Activated CD4-positive, alpha-beta T cell treated with anti-CD3 and anti-CD28 coated beads, Interleukin-2, amount 10 ng/mL, durations not matched to agents 7 days and 5 days (primary cell): ENCODE measurements around the gene SS18L1. TPM values are rescaled to one million over a fixed set of nuclear protein-coding genes. Genes with fewer than 3 reads are reported as not detected.

Experiments used
- CTCF ChIA-PET: fragments of 350-600 bp; sonication (Branson Sonifier 250); formaldehyde crosslinking; loops from one replicate; lab custom pipeline; 2021; ENCODE audit warnings: antibody characterized with exemption; lab: Charles Lee
- POLR2A ChIA-PET: fragments of 350-600 bp; sonication (Branson Sonifier 250); formaldehyde crosslinking; loops from one replicate; lab custom pipeline; 2021; ENCODE audit warnings: antibody characterized with exemption; lab: Charles Lee
- DNase-seq: peaks from one replicate; pipeline ENCODE4 v3.0.0-alpha.2; 2020
- H3K27ac Mint-ChIP-seq: one replicate; pipeline ENCODE4 v1.8.0; 2021; ENCODE audit warnings: mild to moderate bottlenecking, moderate library complexity, mixed read lengths
- H3K27me3 Mint-ChIP-seq: one replicate; pipeline ENCODE4 v1.8.0; 2021; ENCODE audit warnings: mixed read lengths
- H3K36me3 Mint-ChIP-seq: one replicate; pipeline ENCODE4 v1.8.0; 2021; ENCODE audit warnings: low read depth, mixed read lengths
- H3K4me1 Mint-ChIP-seq: one replicate; pipeline ENCODE4 v1.8.0; 2021; ENCODE audit warnings: mixed read lengths
- H3K4me3 Mint-ChIP-seq: one replicate; pipeline ENCODE4 v1.8.0; 2021; ENCODE audit warnings: mild to moderate bottlenecking, moderate library complexity, mixed read lengths
- H3K9me3 Mint-ChIP-seq: one replicate; pipeline ENCODE4 v1.8.0; 2021; ENCODE audit warnings: mixed read lengths
- total RNA-seq, 2 experiments: library from RNA; stranded (reverse); gene quantifications; one replicate each; pipeline ENCODE4 v1.2.3, GENCODE V29; 2021

The SS18L1 gene
- total RNA-seq, 2 experiments from 2014 or later = 17.3 to 19.7 TPM

DNA sequence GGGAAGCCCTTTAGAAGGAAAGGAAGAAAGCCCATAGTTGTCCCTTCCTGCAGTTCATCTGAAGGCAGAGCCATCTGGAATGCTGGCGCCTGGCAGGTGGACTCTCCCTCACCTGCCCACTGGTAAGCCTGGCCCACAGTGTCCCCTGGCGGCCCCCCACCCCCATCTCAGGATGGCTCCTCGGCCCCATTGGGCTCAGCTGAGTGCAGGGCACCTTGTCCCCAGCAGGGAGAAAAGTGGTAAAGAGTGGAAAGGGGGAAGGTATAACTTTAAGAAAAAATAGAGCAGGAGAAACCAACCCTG is 12.6 kb downstream of the SS18L1 start:
- Mint-ChIP-seq H3K27ac (no peak overlapping the region), H3K4me3 (no peak overlapping the region), H3K9me3 (peaks cover 16% of the 10 kb centered on the region), H3K4me1 (peaks cover 10% of the 10 kb centered on the region), H3K36me3 (peaks cover 36% of the 10 kb centered on the region), H3K27me3 (no peaks in the 10 kb centered on the region)
- no peak for DNase-seq
- POLR2A ChIA-PET = no interaction called here
- CTCF ChIA-PET = interaction anchor here (1.2 kb wide), 1 partner anchor 145 kb away, joined by 7 read pairs; no protein-coding TSS in a partner anchor

DNA sequence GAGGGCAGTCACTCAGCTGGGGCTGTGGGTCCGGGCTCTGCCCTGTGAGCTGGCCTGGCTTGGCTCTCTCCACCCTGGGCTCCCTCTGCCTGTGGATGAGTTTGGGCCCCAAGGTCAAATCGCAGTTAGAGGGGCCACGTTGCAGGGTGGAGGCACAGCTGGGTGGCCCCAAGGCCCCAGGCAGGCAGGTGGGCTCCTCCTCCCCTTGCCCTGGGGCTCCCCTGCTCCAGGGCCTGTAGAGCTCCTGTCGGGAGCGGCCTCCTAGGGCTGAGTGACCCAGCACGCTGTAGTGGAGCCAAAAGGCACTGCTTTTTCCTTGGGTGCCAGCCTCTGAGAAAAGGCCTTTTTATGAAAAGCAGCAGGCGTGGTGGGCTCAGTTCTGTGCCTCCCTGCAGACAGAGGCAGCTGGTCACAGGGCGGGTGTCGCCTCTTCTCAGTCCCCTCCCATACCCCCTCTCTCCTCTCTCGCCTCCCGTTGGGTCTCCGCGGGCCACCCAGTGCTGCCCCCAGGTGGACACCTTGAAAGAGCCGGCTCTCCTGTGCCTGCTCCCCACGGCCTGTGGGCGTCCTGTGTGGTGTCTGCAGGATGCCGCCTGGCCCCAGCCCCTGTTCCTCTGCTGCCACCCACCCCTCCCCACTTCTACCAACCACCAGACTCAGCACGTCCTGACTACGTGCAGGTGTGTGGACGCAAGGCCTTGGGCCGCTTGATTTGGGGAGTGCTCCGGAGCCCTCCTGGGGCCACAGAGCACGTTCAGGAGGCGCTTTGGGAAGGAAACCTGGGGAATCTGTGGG is 13.2 kb downstream of the SS18L1 start:
- Mint-ChIP-seq H3K9me3 (peaks cover 16% of the 10 kb centered on the region), H3K36me3 (peaks cover 36% of the 10 kb centered on the region), H3K27ac (no peak overlapping the region), H3K27me3 (no peaks in the 10 kb centered on the region), H3K4me1 (peaks cover 10% of the 10 kb centered on the region), H3K4me3 (no peak overlapping the region)
- ChIA-PET POLR2A (no interaction called here), CTCF (interaction anchor here (0.8 to 1.5 kb wide), 3 partner anchors 11 to 146 kb away, joined by 3 to 7 read pairs (median 3); no protein-coding TSS in a partner anchor)
- peak; percentile 75 for DNase-seq

DNA sequence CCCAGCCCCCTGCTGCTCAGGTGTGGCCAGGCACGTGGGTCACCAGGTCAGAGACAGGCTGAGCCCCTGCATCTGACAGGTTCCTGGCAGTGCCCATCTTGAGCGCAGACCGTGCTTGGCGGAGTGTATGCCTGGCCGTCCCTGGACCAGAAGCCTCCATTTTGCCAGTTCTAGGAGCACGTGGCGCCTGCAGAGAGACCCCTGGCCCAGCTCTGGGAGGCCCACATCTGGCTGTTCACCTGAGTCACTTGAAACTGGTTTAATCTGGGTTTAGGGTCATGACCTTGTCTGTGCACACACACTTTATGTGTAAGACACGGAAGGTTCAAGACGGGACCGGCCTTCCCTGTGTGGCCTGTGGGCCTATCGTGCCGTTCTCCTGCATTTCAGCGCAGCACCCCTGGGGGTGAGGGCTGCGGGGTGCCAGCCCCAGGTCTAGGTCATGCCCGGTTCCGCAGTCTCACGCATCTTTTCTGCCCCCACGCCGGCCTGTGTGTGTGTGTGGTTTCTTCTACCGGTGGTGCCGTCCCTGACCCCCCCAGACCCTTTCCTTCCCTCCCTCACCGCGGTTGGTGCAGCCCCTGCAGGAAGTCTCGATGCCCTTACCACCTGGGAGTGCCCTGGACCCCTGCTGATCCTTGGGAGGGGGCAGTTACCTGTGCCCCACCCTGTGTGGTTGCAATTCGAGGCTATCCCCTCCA is 14.0 kb downstream of the SS18L1 start:
- Mint-ChIP-seq H3K9me3 (peaks cover 14% of the 10 kb centered on the region), H3K27ac (no peak overlapping the region), H3K4me1 (peaks cover 10% of the 10 kb centered on the region), H3K36me3 (peaks cover 29% of the 10 kb centered on the region), H3K27me3 (no peaks in the 10 kb centered on the region), H3K4me3 (no peak overlapping the region)
- POLR2A ChIA-PET = no interaction called here
- no peak for DNase-seq
- CTCF ChIA-PET = interaction anchor here (0.8 to 1.5 kb wide), 3 partner anchors 10 to 147 kb away, joined by 3 to 7 read pairs (median 3); no protein-coding TSS in a partner anchor

DNA sequence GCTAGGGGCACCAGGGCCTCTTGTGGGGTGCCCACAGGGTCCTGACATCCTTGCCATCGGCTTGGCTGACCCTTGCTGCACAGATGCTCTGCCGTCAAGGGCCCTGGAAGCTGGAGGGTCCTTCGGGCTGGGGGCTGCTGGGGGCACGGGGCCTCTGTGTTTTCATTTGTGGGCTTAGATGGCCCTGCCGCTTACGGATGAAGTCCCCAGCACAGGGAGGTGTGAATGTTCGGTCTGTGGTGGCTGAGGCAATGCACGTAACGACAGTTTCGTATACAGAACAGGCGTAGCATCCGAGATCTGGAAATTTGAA is 14.5 kb downstream of the SS18L1 start:
- peaks cover 24% of the 10 kb centered on the region for H3K36me3 Mint-ChIP-seq

DNA sequence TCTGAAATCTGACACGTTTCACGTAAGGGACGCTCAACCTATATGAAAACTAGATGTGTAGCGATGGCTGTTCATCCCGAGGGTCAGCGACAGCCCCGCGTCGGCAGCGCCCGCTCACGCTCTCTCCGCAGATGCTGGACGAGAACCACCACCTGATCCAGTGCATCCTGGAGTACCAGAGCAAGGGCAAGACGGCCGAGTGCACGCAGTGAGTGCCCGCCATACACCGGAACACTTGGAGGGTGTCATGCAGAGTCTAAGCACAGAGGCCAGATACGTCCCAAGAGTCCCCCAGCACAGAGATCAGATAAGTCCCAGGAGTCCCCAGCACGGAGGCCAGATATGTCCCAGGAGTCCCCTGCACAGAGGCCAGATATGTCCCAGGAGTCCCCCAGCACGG is 15.0 kb downstream of the SS18L1 start:
- Mint-ChIP-seq H3K36me3 (peaks cover 21% of the 10 kb centered on the region), H3K9me3 (peaks cover 5% of the 10 kb centered on the region), H3K27ac (no peak overlapping the region), H3K4me3 (no peak overlapping the region), H3K27me3 (no peaks in the 10 kb centered on the region), H3K4me1 (peaks cover 10% of the 10 kb centered on the region)
- POLR2A ChIA-PET = no interaction called here
- no peak for DNase-seq
- CTCF ChIA-PET = interaction anchor here (1.5 kb wide), 1 partner anchor 9 kb away, joined by 3 read pairs; no protein-coding TSS in a partner anchor

More for the DNA sequence above, 14.5 kb downstream of the SS18L1 start:
- no peak for DNase-seq
- POLR2A ChIA-PET = no interaction called here
- no peaks in the 10 kb centered on the region for H3K27me3 Mint-ChIP-seq
- H3K27ac Mint-ChIP-seq = no peak overlapping the region
- CTCF ChIA-PET = interaction anchor here (1.5 kb wide), 1 partner anchor 9 kb away, joined by 3 read pairs; no protein-coding TSS in a partner anchor
- peaks cover 10% of the 10 kb centered on the region for H3K4me1 Mint-ChIP-seq
- H3K4me3 Mint-ChIP-seq = no peak overlapping the region
- H3K9me3 Mint-ChIP-seq = peaks cover 9% of the 10 kb centered on the region

DNA sequence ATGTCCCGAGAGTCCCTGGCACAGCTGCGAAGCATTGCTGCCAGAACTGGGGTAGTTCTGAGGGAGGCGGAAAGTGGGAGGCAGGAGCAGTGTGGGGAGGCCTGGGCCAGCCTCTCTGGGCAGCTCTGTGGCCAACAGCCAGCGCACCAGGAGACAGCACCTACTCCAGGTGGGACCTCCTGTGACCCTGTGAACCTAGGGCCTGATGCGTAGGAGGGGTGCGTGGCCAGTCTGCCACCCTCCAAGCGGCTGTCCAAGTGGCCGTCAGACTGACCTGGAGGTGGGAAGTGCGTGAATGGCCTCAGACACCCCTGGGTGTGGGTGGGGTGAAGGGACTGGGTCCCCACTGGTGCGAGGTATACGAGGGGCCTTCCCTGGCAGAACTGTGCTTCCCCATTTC is 15.5 kb downstream of the SS18L1 start:
- DNase-seq = no peak
- Mint-ChIP-seq H3K36me3 (peaks cover 16% of the 10 kb centered on the region), H3K9me3 (no peaks in the 10 kb centered on the region), H3K27me3 (no peaks in the 10 kb centered on the region), H3K27ac (no peak overlapping the region), H3K4me1 (peaks cover 10% of the 10 kb centered on the region), H3K4me3 (no peak overlapping the region)
- ChIA-PET CTCF (no interaction called here), POLR2A (no interaction called here)

DNA sequence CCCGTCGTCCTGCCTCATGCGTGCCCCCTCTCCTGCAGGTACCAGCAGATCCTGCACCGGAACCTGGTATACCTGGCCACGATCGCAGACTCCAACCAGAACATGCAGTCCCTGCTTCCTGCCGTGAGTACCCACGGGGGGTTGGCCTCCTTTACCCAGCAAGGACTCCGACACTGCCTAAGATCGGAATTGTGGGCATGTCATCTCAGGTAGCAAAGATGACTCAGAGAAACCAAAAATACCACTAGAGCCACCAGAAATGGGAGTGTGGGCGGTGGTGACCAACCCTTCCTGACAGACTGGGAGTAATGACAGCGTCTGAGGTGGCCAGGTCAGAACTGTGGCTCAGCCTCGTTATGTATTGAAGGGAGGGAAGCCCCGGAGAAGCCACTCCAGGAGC is 16.3 kb downstream of the SS18L1 start:
- Mint-ChIP-seq H3K4me1 (peaks cover 10% of the 10 kb centered on the region), H3K27me3 (no peaks in the 10 kb centered on the region), H3K9me3 (no peaks in the 10 kb centered on the region), H3K27ac (no peak overlapping the region), H3K36me3 (peaks cover 8% of the 10 kb centered on the region), H3K4me3 (no peak overlapping the region)
- DNase-seq = peak; percentile 36
- ChIA-PET POLR2A (no interaction called here), CTCF (no interaction called here)

DNA sequence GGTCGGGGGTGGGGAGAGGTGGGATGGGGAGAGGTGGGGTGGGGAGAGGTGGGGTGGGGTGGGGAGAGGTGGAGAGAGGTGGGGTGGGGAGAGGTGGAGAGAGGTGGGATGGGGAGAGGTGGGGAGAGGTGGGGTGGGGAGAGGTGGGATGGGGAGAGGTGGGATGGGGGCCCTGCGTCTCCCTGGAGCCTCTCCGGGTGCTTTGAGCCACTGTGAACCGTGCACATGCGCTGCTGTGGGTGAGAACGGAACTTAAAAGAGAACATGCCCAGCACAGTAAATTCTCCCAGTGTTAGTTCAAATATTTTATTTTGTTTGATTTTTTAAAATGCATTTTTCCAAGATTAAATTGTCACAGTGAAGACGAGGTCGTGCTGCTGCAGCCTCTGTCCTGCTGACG is 16.7 kb downstream of the SS18L1 start:
- Mint-ChIP-seq H3K27ac (no peak overlapping the region), H3K9me3 (no peaks in the 10 kb centered on the region), H3K27me3 (no peaks in the 10 kb centered on the region), H3K4me1 (peaks cover 10% of the 10 kb centered on the region), H3K36me3 (peaks cover 8% of the 10 kb centered on the region), H3K4me3 (no peak overlapping the region)
- DNase-seq = no peak
- POLR2A ChIA-PET = no interaction called here
- CTCF ChIA-PET = no interaction called here

DNA sequence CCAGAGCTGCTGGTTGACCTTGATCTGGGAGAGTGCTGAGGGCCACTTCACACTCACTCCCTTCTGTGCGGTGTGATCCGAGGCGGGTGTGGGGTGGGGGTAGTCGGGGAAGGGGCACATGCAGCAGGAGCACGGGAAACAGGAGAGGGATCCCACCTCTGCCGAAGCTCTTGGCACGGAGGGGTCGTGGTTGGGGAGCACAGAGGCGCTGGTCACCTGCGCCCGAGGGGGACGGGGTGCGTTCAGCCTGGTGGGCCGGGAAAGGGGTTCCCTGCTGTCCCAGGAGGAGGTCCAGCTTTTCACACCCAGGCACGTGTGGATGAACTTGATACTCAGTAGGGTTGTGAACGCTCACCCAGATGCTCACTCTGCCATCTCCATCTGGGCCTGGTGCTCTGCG is 17.3 kb downstream of the SS18L1 start:
- ChIA-PET POLR2A (no interaction called here), CTCF (no interaction called here)
- no peaks in the 10 kb centered on the region for H3K9me3 Mint-ChIP-seq
- H3K27me3 Mint-ChIP-seq = no peaks in the 10 kb centered on the region
- peaks cover 10% of the 10 kb centered on the region for H3K4me1 Mint-ChIP-seq
- peaks cover 5% of the 10 kb centered on the region for H3K36me3 Mint-ChIP-seq
- no peak for DNase-seq
- H3K27ac Mint-ChIP-seq = no peak overlapping the region
- H3K4me3 Mint-ChIP-seq = no peak overlapping the region

DNA sequence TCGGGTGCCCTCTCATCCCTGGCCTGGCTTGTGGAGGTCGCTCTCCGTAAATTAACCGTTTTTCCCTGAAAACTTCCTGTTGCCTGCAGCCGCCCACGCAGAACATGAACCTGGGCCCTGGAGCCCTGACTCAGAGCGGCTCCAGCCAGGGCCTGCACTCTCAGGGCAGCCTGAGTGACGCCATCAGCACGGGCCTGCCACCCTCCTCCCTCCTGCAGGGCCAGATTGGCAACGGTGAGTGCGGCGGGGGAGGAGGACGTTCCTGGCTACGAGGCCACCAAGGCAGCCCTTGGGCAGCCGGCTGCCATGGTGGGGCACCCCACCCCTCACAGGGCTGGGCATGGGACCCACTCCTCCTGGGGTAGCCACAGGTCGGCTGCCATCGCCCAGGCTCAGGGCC is 17.8 kb downstream of the SS18L1 start:
- DNase-seq = no peak
- ChIA-PET CTCF (no interaction called here), POLR2A (no interaction called here)
- peaks cover 3% of the 10 kb centered on the region for H3K36me3 Mint-ChIP-seq
- peaks cover 10% of the 10 kb centered on the region for H3K4me1 Mint-ChIP-seq
- no peaks in the 10 kb centered on the region for H3K27me3 Mint-ChIP-seq
- H3K27ac Mint-ChIP-seq = no peak overlapping the region
- no peak overlapping the region for H3K4me3 Mint-ChIP-seq
- H3K9me3 Mint-ChIP-seq = no peaks in the 10 kb centered on the region

DNA sequence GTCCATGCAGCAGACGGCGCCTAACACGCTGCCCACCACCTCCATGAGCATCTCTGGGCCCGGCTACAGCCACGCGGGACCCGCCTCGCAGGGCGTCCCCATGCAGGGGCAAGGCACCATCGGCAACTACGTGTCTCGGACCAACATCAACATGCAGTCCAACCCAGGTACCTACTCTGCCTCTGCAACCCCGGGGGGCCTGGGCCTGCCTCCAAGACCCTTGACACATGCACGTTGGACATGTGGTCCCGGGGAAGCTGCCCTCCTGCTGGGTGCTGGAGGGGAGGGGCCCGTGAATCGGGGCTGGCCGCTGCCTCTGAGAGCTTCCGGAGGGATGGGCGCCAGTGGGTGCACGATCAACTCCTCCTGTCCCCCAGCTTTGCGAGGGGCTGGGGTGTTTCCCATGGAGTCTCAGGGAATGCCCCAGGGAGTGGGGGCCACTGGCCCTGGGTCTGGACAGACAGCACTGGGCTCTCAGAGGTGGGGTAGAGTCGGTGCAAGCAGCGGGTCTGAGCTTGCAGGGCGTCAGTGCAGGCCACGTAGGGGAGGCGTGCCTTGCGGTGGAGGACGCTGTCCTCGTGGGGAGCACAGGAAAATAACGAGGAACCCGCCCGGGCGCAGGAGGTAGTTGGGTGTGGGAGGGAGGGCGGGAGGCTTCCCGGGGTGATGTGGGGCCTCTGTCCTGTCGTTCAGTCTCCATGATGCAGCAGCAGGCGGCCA is 19.4 kb downstream of the SS18L1 start:
- no peaks in the 10 kb centered on the region for H3K27me3 Mint-ChIP-seq
- no peak for DNase-seq
- POLR2A ChIA-PET = no interaction called here
- peaks cover 7% of the 10 kb centered on the region for H3K4me1 Mint-ChIP-seq
- H3K36me3 Mint-ChIP-seq = peaks cover 3% of the 10 kb centered on the region
- H3K9me3 Mint-ChIP-seq = no peaks in the 10 kb centered on the region
- CTCF ChIA-PET = interaction anchor here (0.6 kb wide), 1 partner anchor 220 kb away, joined by 3 read pairs; no protein-coding TSS in a partner anchor
- no peak overlapping the region for H3K27ac Mint-ChIP-seq
- no peak overlapping the region for H3K4me3 Mint-ChIP-seq

DNA sequence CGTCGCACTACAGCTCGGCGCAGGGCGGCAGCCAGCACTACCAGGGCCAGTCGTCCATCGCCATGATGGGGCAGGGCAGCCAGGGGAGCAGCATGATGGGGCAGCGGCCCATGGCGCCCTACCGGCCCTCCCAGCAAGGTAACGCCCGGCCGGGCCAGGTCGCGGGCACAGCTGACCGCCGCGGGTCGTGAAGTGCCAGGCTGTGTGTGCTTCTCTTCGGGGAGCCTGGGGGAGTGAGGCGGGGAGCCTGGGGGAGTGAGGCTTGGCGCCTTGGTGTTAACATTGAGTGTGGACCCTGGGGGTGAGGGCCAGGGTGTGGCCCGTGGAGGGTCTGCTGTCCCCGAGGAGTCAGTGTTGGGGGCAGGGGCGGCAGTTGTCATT is 19.9 kb downstream of the SS18L1 start:
- no peaks in the 10 kb centered on the region for H3K9me3 Mint-ChIP-seq
- no peak overlapping the region for H3K27ac Mint-ChIP-seq
- H3K36me3 Mint-ChIP-seq = peaks cover 5% of the 10 kb centered on the region
- ChIA-PET POLR2A (no interaction called here), CTCF (interaction anchor here (0.6 kb wide), 1 partner anchor 219 kb away, joined by 3 read pairs; no protein-coding TSS in a partner anchor)
- no peak for DNase-seq
- no peak overlapping the region for H3K4me3 Mint-ChIP-seq
- H3K4me1 Mint-ChIP-seq = peaks cover 7% of the 10 kb centered on the region
- no peaks in the 10 kb centered on the region for H3K27me3 Mint-ChIP-seq
